Endothelial cell of umbilical vein (primary cell): ENCODE results near the gene CALD1. TPM values are rescaled to one million over a fixed set of nuclear protein-coding genes. Genes with fewer than 3 reads are reported as not detected.

Experiments used
- BruUV-seq: library from RNA; stranded (reverse); fragments of 400-500 nt; replicated peaks from 2 replicates; lab custom pipeline; 2021; lab: Mats Ljungman, UMichigan
- CTCF ChIA-PET: fragments of 300-600, 350-600 bp; sonication (Branson Sonifier 250); formaldehyde crosslinking; loops from one replicate; lab custom pipeline; 2021; ENCODE audit warnings: antibody characterized with exemption, inconsistent platforms; lab: Charles Lee
- POLR2A ChIA-PET: fragments of 300-600, 350-600 bp; sonication (Branson Sonifier 250); formaldehyde crosslinking; loops from one replicate; lab custom pipeline; 2021; ENCODE audit warnings: antibody characterized with exemption, inconsistent platforms; lab: Charles Lee
- DNase-seq: peaks from one replicate; pipeline ENCODE4 v3.0.0-alpha.2; 2011; ENCODE audit warnings: low read depth, low spot score
- FAIRE-seq: peaks from 2 replicates; lab custom pipeline; 2011; peaks lifted over from hg19 to GRCh38; lab: Jason Lieb, UNC
- H2AFZ ChIP-seq: 2 replicates; pipeline ENCODE4 v1.6.0; 2012; ENCODE audit warnings: low read depth, low read length, control low read depth, inconsistent platforms
- H3K27ac ChIP-seq: 2 replicates; pipeline ENCODE4 v1.5.1; 2011; ENCODE audit warnings: low read depth, mild to moderate bottlenecking, control low read depth, low read length, moderate library complexity; ENCODE audit not compliant: insufficient read depth
- H3K27me3 ChIP-seq, 2 experiments: 2 replicates each; pipeline versions ENCODE4 v1.6.0 to v1.6.1; 2011; ENCODE audit warnings: low read length in 2 of 2, mixed read lengths in 1 of 2; ENCODE audit not compliant: control insufficient read depth in 2 of 2, insufficient read depth in 2 of 2
- H3K36me3 ChIP-seq, 2 experiments: 2 replicates in 1 of 2; 3 replicates in 1 of 2; pipeline ENCODE4 v1.5.1; 2011; ENCODE audit warnings: low read length in 2 of 2, mild to moderate bottlenecking in 1 of 2, moderate library complexity in 1 of 2; ENCODE audit not compliant: control insufficient read depth in 2 of 2, insufficient read depth in 2 of 2; ENCODE audit errors: extremely low read depth in 1 of 2
- H3K4me1 ChIP-seq: 3 replicates; pipeline ENCODE4 v1.5.1; 2011; ENCODE audit warnings: mild to moderate bottlenecking, low read length; ENCODE audit not compliant: control insufficient read depth, insufficient read depth; ENCODE audit errors: extremely low read depth
- H3K4me2 ChIP-seq: 2 replicates; pipeline ENCODE4 v1.6.1; 2011; ENCODE audit warnings: low read length, control low read depth, mixed read lengths; ENCODE audit not compliant: insufficient read depth
- H3K4me3 ChIP-seq, 3 experiments: fragments of 200-600 bp in 1 of 3; sonication (generic), shearing (Covaris generic) in 1 of 3; replicated peaks in 1 of 3; 2 replicates each; pipeline ENCODE4 v1.5.1; 2011 to 2016; ENCODE audit warnings: control low read depth in 3 of 3, low read length in 3 of 3, mild to moderate bottlenecking in 2 of 3, inconsistent platforms in 1 of 3, low read depth in 1 of 3, moderate library complexity in 1 of 3; ENCODE audit not compliant: insufficient read depth in 1 of 3
- H3K79me2 ChIP-seq: 2 replicates; pipeline ENCODE4 v1.6.0; 2012; ENCODE audit warnings: low read length, inconsistent platforms; ENCODE audit not compliant: control insufficient read depth, insufficient read depth
- H3K9ac ChIP-seq: replicated peaks from 2 replicates; pipeline ENCODE3; 2011; ENCODE audit warnings: low read length, control low read depth; ENCODE audit not compliant: insufficient read depth; ENCODE audit errors: extremely low read depth
- H3K9me1 ChIP-seq: replicated peaks from 3 replicates; pipeline ENCODE4 v1.6.0; 2011; ENCODE audit warnings: mild to moderate bottlenecking, low read length; ENCODE audit not compliant: control insufficient read depth, insufficient read depth; ENCODE audit errors: extremely low read depth
- H3K9me3 ChIP-seq: replicated peaks from 2 replicates; pipeline ENCODE4 v1.5.1; 2012; ENCODE audit warnings: low read length, inconsistent platforms; ENCODE audit not compliant: control insufficient read depth, insufficient read depth
- H4K20me1 ChIP-seq: replicated peaks from 2 replicates; pipeline ENCODE3; 2011; ENCODE audit warnings: mild to moderate bottlenecking, low read length; ENCODE audit not compliant: control insufficient read depth, insufficient read depth; ENCODE audit errors: extremely low read depth
- CTCF ChIP-seq, 2 donors: IDR thresholded peaks; 1 replicate in 1 of 2; 2 replicates in 1 of 2; pipeline ENCODE4 v1.5.1; 2011; ENCODE audit warnings: low read length in 2 of 2, mild to moderate bottlenecking in 2 of 2, moderate library complexity in 2 of 2, control low read depth in 1 of 2, inconsistent platforms in 1 of 2, low read depth in 1 of 2; ENCODE audit not compliant: insufficient read depth in 1 of 2; ENCODE audit errors: extremely low read depth in 1 of 2
- EZH2 ChIP-seq: IDR thresholded peaks from 2 replicates; pipeline ENCODE4 v1.6.1; 2012; ENCODE audit warnings: borderline replicate concordance, low read depth, mild to moderate bottlenecking, moderate library complexity, low read length, inconsistent platforms; ENCODE audit not compliant: severe bottlenecking
- FOS ChIP-seq: IDR thresholded peaks from 2 replicates; pipeline ENCODE4 v1.6.1; 2011; ENCODE audit warnings: mild to moderate bottlenecking, low read length, moderate library complexity, borderline replicate concordance; ENCODE audit not compliant: insufficient read depth
- GATA2 ChIP-seq: IDR thresholded peaks from 2 replicates; pipeline ENCODE4 v1.7.0; 2011; ENCODE audit warnings: low read depth, mild to moderate bottlenecking, moderate library complexity, mixed read lengths, low read length; ENCODE audit not compliant: insufficient read length, insufficient read depth
- JUN ChIP-seq: IDR thresholded peaks from 2 replicates; pipeline ENCODE4 v1.6.1; 2011; ENCODE audit warnings: borderline replicate concordance, low read depth; ENCODE audit not compliant: insufficient read length, insufficient read depth
- MAX ChIP-seq: IDR thresholded peaks from 2 replicates; pipeline ENCODE4 v1.6.1; 2011; ENCODE audit not compliant: insufficient read depth, insufficient read length
- MYC ChIP-seq: IDR thresholded peaks from one replicate; pipeline ENCODE4 v1.6.1; 2011; ENCODE audit warnings: mild to moderate bottlenecking, low read depth, low read length
- POLR2A ChIP-seq: IDR thresholded peaks from 2 replicates; pipeline ENCODE4 v1.6.1; 2012; ENCODE audit warnings: low read depth, mild to moderate bottlenecking, control low read depth, low read length
- POLR2AphosphoS5 ChIP-seq: IDR thresholded peaks from 2 replicates; pipeline ENCODE4 v1.6.1; 2012; ENCODE audit warnings: low read depth, mild to moderate bottlenecking, control low read depth, low read length, moderate library complexity; ENCODE audit not compliant: insufficient read depth
- dilution Hi-C: fragments of 300-500 bp; cut with MboI; formaldehyde crosslinking; loops from one replicate; pipeline ENCODE4 v1.15.0; 2019; ENCODE audit warnings: low sequenced_read_pairs; ENCODE audit not compliant: extremely low pct_ligation_motif_present
- intact Hi-C: fragments of 100-400 bp; cut with micrococcal nuclease; formaldehyde crosslinking; loops from one replicate; pipeline ENCODE4 v1.10.0; 2022
- polyA plus RNA-seq, 4 experiments: library from polyadenylated mRNA; depleted of rRNA in 3 of 4; stranded (reverse) in 3 of 4; unstranded in 1 of 4; fragments of >200 nt; gene quantifications; 2 replicates each; pipeline versions ENCODE4 v1.2.1 to v1.2.3, GENCODE V29; 2011 to 2012; ENCODE audit warnings: missing spikeins in 1 of 4
- total RNA-seq: library from RNA; stranded (reverse); gene quantifications from 2 replicates; pipeline ENCODE4 v1.2.3, GENCODE V29; 2021

The CALD1 gene
- total and polyA plus RNA-seq, 2 donors (not counting 3 experiments of a cell fraction or from before 2014, with no cell fraction given), result 136 to 307 TPM

DNA sequence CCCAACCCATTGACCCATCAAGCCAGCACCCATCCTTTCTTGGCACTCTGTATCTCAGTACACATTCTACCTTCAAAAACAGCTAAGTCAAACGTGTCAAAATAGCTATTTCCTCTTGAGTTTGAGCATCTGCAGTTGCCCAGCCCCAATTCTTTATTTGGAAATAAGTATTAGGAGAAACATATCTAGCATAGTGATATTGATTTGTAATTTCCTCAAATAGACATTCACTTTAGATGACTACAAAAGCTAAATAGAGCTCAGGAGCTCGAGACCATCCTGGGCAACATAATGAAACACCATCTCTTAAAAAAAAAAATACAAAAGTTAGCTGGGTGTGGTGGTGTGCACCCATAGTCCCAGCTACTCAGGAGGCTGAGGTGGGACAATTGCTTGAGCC is 147.6 kb downstream of the CALD1 start:
- ChIA-PET CTCF (interaction anchor here (0.6 kb wide), 1 partner anchor 9 kb away, joined by 3 read pairs; no protein-coding TSS in a partner anchor), POLR2A (no interaction called here)
- Histone ChIP-seq H3K36me3 (peaks cover 7 to 11% of the 10 kb centered on the region in 2 experiments), H3K4me2 (no peak overlapping the region), H3K9me1 (no peaks in the 10 kb centered on the region), H3K79me2 (peaks cover 26% of the 10 kb centered on the region), H3K4me1 (peaks cover 7% of the 10 kb centered on the region), H3K27ac (no peak overlapping the region), H2AFZ (no peak overlapping the region), H3K9ac (no peak overlapping the region), H4K20me1 (no peaks in the 10 kb centered on the region), H3K27me3 (no peaks in the 10 kb centered on the region), H3K4me3 (no peak overlapping the region), H3K9me3 (no peaks in the 10 kb centered on the region)
- no TSS peak for BruUV-seq
- DNase-seq, result no peak
- intact Hi-C loops (no loop called here), dilution Hi-C loops (no loop called here)
- no peak for TF ChIP-seq MYC
- no peak for TF ChIP-seq JUN
- no peak for TF ChIP-seq CTCF (IDR thresholded peaks at IDR 0.05; ENCODE audit: extremely low read depth in 1 of 2, insufficient read depth in 1 of 2, low read depth in 1 of 2, low read length in 2 of 2)
- TF ChIP-seq POLR2AphosphoS5, result no peak
- no peak for TF ChIP-seq GATA2
- TF ChIP-seq MAX, result no peak
- TF ChIP-seq FOS, result no peak
- TF ChIP-seq POLR2A, result no peak
- TF ChIP-seq EZH2, result no peak
- FAIRE-seq, result no peak
